K562 treated with DMSO at 1 percent for 24 hours (cell line): ENCODE data around the gene CYB561D1. TPM values are rescaled to one million over a fixed set of nuclear protein-coding genes. Genes with fewer than 3 reads are reported as not detected.

Source experiments
- total RNA-seq: library from RNA; unstranded; fragments of 300-600 nt; gene quantifications from 2 replicates; pipeline ENCODE4 v1.2.3, GENCODE V29; 2022; ENCODE audit warnings: low read depth; ENCODE audit not compliant: insufficient read depth

The CYB561D1 gene
- 9.5 and 10.0 TPM in 2 replicates for total RNA-seq

GRCh38 chr1:109493805-109494539, at the start of gene CYB561D1:
TSS of gene CYB561D1 (plus strand) at chr1:109494094. CDS start at chr1:109494140, 46 bp downstream.

GRCh38 chr1:109466452-109467300, 27.2 kb upstream of the CYB561D1 start, which contains the start of gene SYPL2:
TSS of gene SYPL2 (plus strand) at chr1:109466546. CDS start at chr1:109466844, 298 bp downstream.

GRCh38 chr1:109483672-109484518, 10.0 kb upstream of the CYB561D1 start, which contains the start of gene ATXN7L2:
TSS of gene ATXN7L2 (plus strand) at chr1:109483905. CDS start at chr1:109483954, 49 bp downstream.

GRCh38 chr1:109509176-109510134, 15.6 kb downstream of the CYB561D1 start, which contains the start of gene AMIGO1:
TSS of gene AMIGO1 (minus strand) at chr1:109509727. CDS start at chr1:109508912, 815 bp downstream.

GRCh38 chr1:109539676-109540075, 45.8 kb downstream of the CYB561D1 start, which contains the start of gene GPR61:
TSS of gene GPR61 (plus strand) at chr1:109539872. CDS start at chr1:109543023, 3,151 bp downstream.

GRCh38 chr1:109548321-109549267, 54.7 kb downstream of the CYB561D1 start, which contains the start of gene GNAI3:
TSS of gene GNAI3 (plus strand) at chr1:109548615. CDS start at chr1:109548721, 106 bp downstream.

Other genes with a start within 250 kb of the CYB561D1 start
- gene CELSR2, start 244.6 kb upstream of the CYB561D1 start, total RNA-seq, result 19.6 and 20.2 TPM in 2 replicates
- 63.2 and 71.2 TPM in 2 replicates for gene PSRC1, start 210.9 kb upstream of the CYB561D1 start, total RNA-seq
- gene MYBPHL, start 187.1 kb upstream of the CYB561D1 start, total RNA-seq, result 0.28 TPM in 1 of 2 replicates, not detected in the other
- 70.4 and 73.1 TPM in 2 replicates for gene SORT1, start 96.2 kb upstream of the CYB561D1 start, total RNA-seq
- 74.1 and 108 TPM in 2 replicates for gene PSMA5, start 67.6 kb upstream of the CYB561D1 start, total RNA-seq
- gene SYPL2, start 27.5 kb upstream of the CYB561D1 start, total RNA-seq, result 0.15 TPM in 1 of 2 replicates, not detected in the other
- gene ATXN7L2, start 10.2 kb upstream of the CYB561D1 start, total RNA-seq, result 6.7 and 7.0 TPM in 2 replicates
- gene AMIGO1, start 15.6 kb downstream of the CYB561D1 start, total RNA-seq, result 1.0 and 1.1 TPM in 2 replicates
- gene GPR61, start 45.8 kb downstream of the CYB561D1 start, total RNA-seq, result 1.00 TPM in 1 of 2 replicates, not detected in the other
- gene GNAI3, start 54.5 kb downstream of the CYB561D1 start, total RNA-seq, result 4.2 and 5.5 TPM in 2 replicates
- gene GNAT2, start 125.5 kb downstream of the CYB561D1 start, total RNA-seq, result not detected in 2 replicates
- gene AMPD2, start 125.7 kb downstream of the CYB561D1 start, total RNA-seq, result 59.4 and 63.7 TPM in 2 replicates
- 59.3 and 69.0 TPM in 2 replicates for gene GSTM4, start 162.0 kb downstream of the CYB561D1 start, total RNA-seq
- 16.9 and 20.9 TPM in 2 replicates for gene GSTM2, start 174.0 kb downstream of the CYB561D1 start, total RNA-seq
- not detected in 2 replicates for gene GSTM1, start 193.7 kb downstream of the CYB561D1 start, total RNA-seq
- not detected in 2 replicates for gene GSTM5, start 218.2 kb downstream of the CYB561D1 start, total RNA-seq
- 28.6 and 28.7 TPM in 2 replicates for gene GSTM3, start 246.9 kb downstream of the CYB561D1 start, total RNA-seq